K562 (cell line): ENCODE results near the gene TASP1. TPM values are rescaled to one million over a fixed set of nuclear protein-coding genes. Genes with fewer than 3 reads are reported as not detected.

Source experiments
- polyA plus RNA-seq, 8 experiments: library from polyadenylated mRNA; depleted of rRNA in 4 of 8; stranded (reverse) in 5 of 8; unstranded in 3 of 8; fragments of >200 nt; fragmentation: Nextera tagmentation in 2 of 8; fragmentation: Illumina TruSeq in 1 of 8; extraction: Ambion mirVana in 2 of 8; extraction: Trizol in 1 of 8; gene quantifications; 2 replicates each; pipeline versions ENCODE4 v1.2.1 to v1.2.3, GENCODE V29; 2011 to 2014; ENCODE audit warnings: inconsistent platforms in 1 of 8, missing spikeins in 1 of 8
- total RNA-seq, 7 experiments: library from RNA; depleted of rRNA in 6 of 7; stranded (reverse); fragments of >200 nt in 6 of 7; fragmentation: Illumina TruSeq in 2 of 7; extraction: Trizol in 2 of 7; gene quantifications; 2 replicates each; pipeline versions ENCODE4 v1.2.1 to v1.2.3, GENCODE V29; 2011 to 2021; ENCODE audit warnings: low replicate concordance in 1 of 7

The TASP1 gene
- total and polyA plus RNA-seq, 9 of the 15 experiments (the other 6 are each of a cell fraction or from before 2014, with no cell fraction given): 3.7 to 10.6 (median 6.4) TPM

Other genes starting within 250 kb of the TASP1 start
- gene ESF1, start 146.0 kb upstream of the TASP1 start, total RNA-seq (2014; rRNA removed): 16.0 and 18.6 TPM in 2 replicates
- gene ESF1, start 146.0 kb upstream of the TASP1 start, total RNA-seq (2014; rRNA removed; fragmentation: Illumina TruSeq; extraction: Trizol): 30.4 and 32.8 TPM in 2 replicates
- 27.5 and 29.2 TPM in 2 replicates for gene ESF1, start 146.0 kb upstream of the TASP1 start, total RNA-seq (2015; rRNA removed; fragmentation: Illumina TruSeq; extraction: Trizol)
- gene ESF1, start 146.0 kb upstream of the TASP1 start, total RNA-seq (2021): 13.8 and 14.0 TPM in 2 replicates
- 6.1 and 7.0 TPM in 2 replicates for gene ESF1, start 146.0 kb upstream of the TASP1 start, polyA plus RNA-seq (2011; rRNA removed)
- gene ESF1, start 146.0 kb upstream of the TASP1 start, polyA plus RNA-seq (2014; fragmentation: Illumina TruSeq; extraction: Trizol): 21.7 and 28.9 TPM in 2 replicates
- 10 to 100 TPM; 14.7 to 15.8 TPM for gene ESF1, start 146.0 kb upstream of the TASP1 start, polyA plus RNA-seq (2014; fragmentation: Nextera tagmentation; extraction: Ambion mirVana)
- 17.4 and 19.2 TPM in 2 replicates for gene ESF1, start 146.0 kb upstream of the TASP1 start, polyA plus RNA-seq (2014; rRNA removed)
- gene NDUFAF5, start 146.1 kb upstream of the TASP1 start, total RNA-seq (2014; rRNA removed): 16.1 and 17.2 TPM in 2 replicates
- 30.3 and 36.5 TPM in 2 replicates for gene NDUFAF5, start 146.1 kb upstream of the TASP1 start, total RNA-seq (2014; rRNA removed; fragmentation: Illumina TruSeq; extraction: Trizol)
- gene NDUFAF5, start 146.1 kb upstream of the TASP1 start, total RNA-seq (2015; rRNA removed; fragmentation: Illumina TruSeq; extraction: Trizol): 20.3 and 23.6 TPM in 2 replicates
- 27.8 and 33.1 TPM in 2 replicates for gene NDUFAF5, start 146.1 kb upstream of the TASP1 start, total RNA-seq (2021)
- 25.3 and 29.5 TPM in 2 replicates for gene NDUFAF5, start 146.1 kb upstream of the TASP1 start, polyA plus RNA-seq (2011; rRNA removed)
- 20.3 and 20.5 TPM in 2 replicates for gene NDUFAF5, start 146.1 kb upstream of the TASP1 start, polyA plus RNA-seq (2014; fragmentation: Illumina TruSeq; extraction: Trizol)
- gene NDUFAF5, start 146.1 kb upstream of the TASP1 start, polyA plus RNA-seq (2014; fragmentation: Nextera tagmentation; extraction: Ambion mirVana): 10 to 100 TPM; 27.3 to 32.3 TPM
- 25.5 and 31.8 TPM in 2 replicates for gene NDUFAF5, start 146.1 kb upstream of the TASP1 start, polyA plus RNA-seq (2014; rRNA removed)